HCT116 (cell line): ENCODE data around the gene C19orf38. TPM values are rescaled to one million over a fixed set of nuclear protein-coding genes. Genes with fewer than 3 reads are reported as not detected.
A peak's percentile ranks its signal among the peaks of the same experiment; 100 is the strongest.

Source experiments
- ATAC-seq: fragments of 200-7000 bp; cut with Tn5 transposase; 2 replicates; pipeline ENCODE4 v1.9.1; 2020; ENCODE audit warnings: mild to moderate bottlenecking, moderate library complexity
- BruUV-seq: library from RNA; stranded (reverse); fragments of 400-500 nt; replicated peaks from 2 replicates; lab custom pipeline; 2021; lab: Mats Ljungman, UMichigan
- CTCF ChIA-PET: fragments of 300-600 bp; sonication (Branson Sonifier 250); formaldehyde crosslinking; loops from one replicate; lab custom pipeline; 2021; ENCODE audit warnings: antibody characterized with exemption; lab: Charles Lee
- POLR2A ChIA-PET: fragments of 300-600, 350-600 bp; sonication (Branson Sonifier 250); formaldehyde crosslinking; loops from one replicate; lab custom pipeline; 2021; ENCODE audit warnings: antibody characterized with exemption; lab: Charles Lee
- RAD21 ChIA-PET, 2 experiments: fragments of 300-600 bp; sonication (Branson Sonifier 250); formaldehyde crosslinking; loops; one replicate each; lab custom pipeline; 2023; ENCODE audit warnings: low total read pairs in 2 of 2; ENCODE audit not compliant: uncharacterized antibody in 2 of 2, unreplicated experiment in 2 of 2, low non-redundant PET in 1 of 2; lab: Charles Lee
- DNase-seq: peaks from one replicate; pipeline ENCODE4 v3.0.0-alpha.2; 2010; ENCODE audit warnings: low read depth, low spot score
- H2AFZ ChIP-seq: fragments of 200-600 bp; shearing (Covaris generic), sonication (generic); 2 replicates; pipeline ENCODE4 v1.6.1; 2017; ENCODE audit warnings: low read depth, mixed run types, mixed read lengths, antibody characterized with exemption, low read length; ENCODE audit not compliant: poor library complexity, severe bottlenecking
- H3K27ac ChIP-seq: 2 replicates; pipeline ENCODE4 v1.5.1; 2012; ENCODE audit warnings: low read depth, low read length
- H3K27me3 ChIP-seq: fragments of 200-600 bp; sonication (generic); 2 replicates; pipeline ENCODE4 v1.6.1; 2016; ENCODE audit warnings: mixed run types, low read length, mixed read lengths; ENCODE audit not compliant: insufficient read depth
- H3K36me3 ChIP-seq, 2 experiments: fragments of 200-500 bp in 1 of 2; fragments of 200-600 bp in 1 of 2; sonication (Bioruptor generic) in 1 of 2; sonication (generic) in 1 of 2; 2 replicates each; pipeline versions ENCODE4 v1.5.1 to v1.6.1; 2014 to 2016; ENCODE audit warnings: low read length in 2 of 2, inconsistent platforms in 1 of 2, mixed read lengths in 1 of 2, mixed run types in 1 of 2; ENCODE audit not compliant: insufficient read depth in 2 of 2, control insufficient read depth in 1 of 2
- H3K4me1 ChIP-seq, 2 experiments: fragments of 200-600 bp in 1 of 2; sonication (generic) in 1 of 2; 2 replicates each; pipeline versions ENCODE4 v1.5.1 to v1.6.1; 2012 to 2017; ENCODE audit warnings: low read length in 2 of 2, inconsistent platforms in 1 of 2, mild to moderate bottlenecking in 1 of 2, mixed read lengths in 1 of 2, mixed run types in 1 of 2, moderate library complexity in 1 of 2; ENCODE audit not compliant: insufficient read depth in 2 of 2, control insufficient read depth in 1 of 2
- H3K4me2 ChIP-seq: fragments of 200-600 bp; sonication (generic); 2 replicates; pipeline ENCODE4 v1.6.1; 2017; ENCODE audit warnings: mixed run types, low read length, mixed read lengths
- H3K4me3 ChIP-seq, 2 experiments: fragments of 200-600 bp in 1 of 2; sonication (generic) in 1 of 2; replicated peaks in 1 of 2; 2 replicates each; pipeline ENCODE4 v1.5.1; 2011 to 2016; ENCODE audit warnings: low read length in 2 of 2, control low read depth in 1 of 2, low read depth in 1 of 2, mild to moderate bottlenecking in 1 of 2, mixed read lengths in 1 of 2, mixed run types in 1 of 2
- H3K79me2 ChIP-seq: fragments of 200-600 bp; sonication (generic); 2 replicates; pipeline ENCODE4 v1.6.1; 2017; ENCODE audit warnings: mild to moderate bottlenecking, mixed run types, low read length, moderate library complexity, mixed read lengths; ENCODE audit not compliant: insufficient read depth
- H3K9ac ChIP-seq: fragments of 200-600 bp; sonication (generic); 2 replicates; pipeline ENCODE4 v1.6.1; 2016; ENCODE audit warnings: low read length, mixed read lengths
- H3K9me2 ChIP-seq: fragments of 200-600 bp; sonication (generic), shearing (Covaris generic); 2 replicates; pipeline ENCODE4 v1.6.1; 2017; ENCODE audit warnings: mixed run types, mild to moderate bottlenecking, moderate library complexity; ENCODE audit not compliant: insufficient read depth
- H3K9me3 ChIP-seq, 2 experiments: fragments of 200-500 bp in 1 of 2; fragments of 200-600 bp in 1 of 2; sonication (Bioruptor generic) in 1 of 2; sonication (generic) in 1 of 2; 2 replicates each; pipeline ENCODE4 v1.6.1; 2014 to 2017; ENCODE audit warnings: low read length in 2 of 2, mixed read lengths in 2 of 2, inconsistent platforms in 1 of 2, low read depth in 1 of 2, mild to moderate bottlenecking in 1 of 2, mixed run types in 1 of 2, moderate library complexity in 1 of 2; ENCODE audit not compliant: control insufficient read depth in 1 of 2, insufficient read depth in 1 of 2
- H4K20me1 ChIP-seq: fragments of 200-600 bp; sonication (generic), shearing (Covaris generic); 2 replicates; pipeline ENCODE4 v1.6.1; 2017; ENCODE audit warnings: mixed run types, mild to moderate bottlenecking, moderate library complexity; ENCODE audit not compliant: insufficient read depth
- CEBPB ChIP-seq: IDR thresholded peaks from 2 replicates; pipeline ENCODE4 v1.6.1; 2012; ENCODE audit warnings: low read depth
- EZH2 ChIP-seq: fragments of 200-600 bp; sonication (generic); IDR thresholded peaks from 2 replicates; pipeline ENCODE4 v1.6.1; 2017; ENCODE audit warnings: antibody characterized with exemption, mixed run types
- JUND ChIP-seq: IDR thresholded peaks from 2 replicates; pipeline ENCODE4 v1.6.1; 2012
- POLR2A ChIP-seq: IDR thresholded peaks from 2 replicates; pipeline ENCODE4 v1.7.0; 2011; ENCODE audit warnings: borderline replicate concordance; ENCODE audit not compliant: insufficient read depth, insufficient read length; ENCODE audit errors: extremely low read depth
- RAD21 ChIP-seq: IDR thresholded peaks from 2 replicates; pipeline ENCODE4 v1.6.1; 2012; ENCODE audit warnings: low read depth, mild to moderate bottlenecking
- SP1 ChIP-seq: IDR thresholded peaks from 2 replicates; pipeline ENCODE4 v1.6.1; 2012; ENCODE audit warnings: low read depth
- YY1 ChIP-seq: IDR thresholded peaks from 2 replicates; pipeline ENCODE4 v1.6.1; 2011; ENCODE audit warnings: low read length, low read depth, moderate library complexity, mild to moderate bottlenecking; ENCODE audit not compliant: insufficient replicate concordance; ENCODE audit errors: extremely low read depth
- intact Hi-C: fragments of 100-400 bp; cut with micrococcal nuclease; formaldehyde crosslinking; loops from 2 replicates; pipeline ENCODE4 v1.10.0; 2022
- total RNA-seq: library from RNA; stranded (reverse); gene quantifications from one replicate; pipeline ENCODE4 v1.2.1, GENCODE V29; 2021; ENCODE audit not compliant: unreplicated experiment
- TF ChIP-seq, protein P1 (sequence below): IDR thresholded peaks from 2 replicates; pipeline ENCODE4 v1.6.1; 2012
- TF ChIP-seq, protein P2 (sequence below), 3 experiments: fragments of 200-600 bp in 1 of 3; sonication (generic) in 1 of 3; IDR thresholded peaks in 2 of 3; conservative IDR thresholded peaks in 1 of 3; 2 replicates each; pipeline ENCODE4 v1.5.1; 2012 to 2017; ENCODE audit warnings: low read depth in 2 of 3, low read length in 2 of 3, antibody characterized with exemption in 1 of 3, borderline replicate concordance in 1 of 3, control low read depth in 1 of 3, mild to moderate bottlenecking in 1 of 3, mixed read lengths in 1 of 3, mixed run types in 1 of 3, moderate library complexity in 1 of 3; ENCODE audit not compliant: insufficient read depth in 1 of 3
- TF ChIP-seq, protein P3 (sequence below): IDR thresholded peaks from 2 replicates; pipeline ENCODE4 v1.6.1; 2012

C19orf38 gene
- total RNA-seq, 1 experiment from 2014 or later, result 0.74 TPM

DNA sequence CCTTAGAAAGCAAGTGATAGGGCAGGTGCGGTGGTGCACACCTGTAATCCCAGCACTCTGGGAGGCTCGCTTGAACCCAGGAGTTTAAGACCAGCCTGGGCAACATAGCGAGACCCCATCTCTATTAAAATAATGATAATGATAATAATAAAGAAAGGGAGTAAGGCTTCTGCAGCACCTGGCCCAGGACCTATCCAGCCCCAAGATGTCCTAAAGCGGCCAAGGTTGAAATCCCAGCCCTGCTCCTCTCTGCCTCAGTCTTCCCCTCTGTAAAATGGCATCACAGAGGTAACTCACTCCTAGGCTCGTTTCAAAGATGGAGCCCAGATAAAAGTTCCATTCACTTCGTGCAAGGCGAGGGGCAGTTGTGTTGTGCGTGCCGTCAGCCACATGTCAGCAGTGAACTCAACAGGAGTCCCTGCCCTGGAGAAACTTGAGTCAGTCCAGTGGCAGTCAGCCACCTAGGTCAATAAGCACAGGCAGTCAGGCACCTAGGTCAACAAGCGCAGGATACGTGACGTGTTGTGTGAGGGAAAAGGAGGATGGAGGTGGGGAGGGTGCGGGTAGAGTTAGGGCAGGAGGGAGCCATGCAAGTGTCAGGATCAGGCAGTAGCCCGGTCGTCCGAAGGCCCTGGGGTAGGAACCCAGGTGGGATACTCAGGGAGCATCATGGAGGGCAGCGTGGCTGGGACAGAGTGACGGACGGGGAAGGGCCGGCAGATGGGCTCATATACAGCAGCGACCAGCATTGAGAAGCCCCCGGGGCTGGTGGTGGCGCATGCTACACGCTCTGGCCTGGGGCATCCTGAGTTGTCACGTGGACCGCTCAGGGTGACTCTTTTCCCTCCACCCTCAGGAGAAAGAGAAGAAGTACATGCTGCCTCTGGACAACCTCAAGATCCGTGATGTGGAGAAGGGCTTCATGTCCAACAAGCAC lies 28.8 kb upstream of the C19orf38 start:
- BruUV-seq, result no TSS peak
- H3K79me2 ChIP-seq, result no peaks in the 10 kb centered on the region
- POLR2A ChIA-PET, result no interaction called here
- H4K20me1 ChIP-seq, result no peaks in the 10 kb centered on the region
- H3K9ac ChIP-seq, result no peak overlapping the region
- peaks cover 8 to 15% of the 10 kb centered on the region in 2 experiments; a peak in 3 of 4 replicates for H3K36me3 ChIP-seq
- H3K27me3 ChIP-seq, result no peaks in the 10 kb centered on the region
- ATAC-seq, result no peak; the same call in 1 of the 2 replicates
- H3K4me1 ChIP-seq, result no peaks in the 10 kb centered on the region
- H3K9me2 ChIP-seq, result no peaks in the 10 kb centered on the region
- RAD21 ChIA-PET, result no interaction called here
- CTCF ChIA-PET, result no interaction called here
- H3K27ac ChIP-seq, result no peak overlapping the region
- DNase-seq, result no peak
- H3K9me3 ChIP-seq, result no peaks in the 10 kb centered on the region
- TF ChIP-seq EZH2, result no peak
- no peak for TF ChIP-seq SP1
- TF ChIP-seq, protein P1, sequence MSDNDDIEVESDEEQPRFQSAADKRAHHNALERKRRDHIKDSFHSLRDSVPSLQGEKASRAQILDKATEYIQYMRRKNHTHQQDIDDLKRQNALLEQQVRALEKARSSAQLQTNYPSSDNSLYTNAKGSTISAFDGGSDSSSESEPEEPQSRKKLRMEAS, result no peak
- no peak for TF ChIP-seq POLR2A
- no peak for TF ChIP-seq YY1
- TF ChIP-seq CEBPB, result no peak
- no peak overlapping the region for H3K4me3 ChIP-seq
- no peak overlapping the region for H3K4me2 ChIP-seq
- intact Hi-C loops, result no loop called here
- no peak overlapping the region for H2AFZ ChIP-seq

DNA sequence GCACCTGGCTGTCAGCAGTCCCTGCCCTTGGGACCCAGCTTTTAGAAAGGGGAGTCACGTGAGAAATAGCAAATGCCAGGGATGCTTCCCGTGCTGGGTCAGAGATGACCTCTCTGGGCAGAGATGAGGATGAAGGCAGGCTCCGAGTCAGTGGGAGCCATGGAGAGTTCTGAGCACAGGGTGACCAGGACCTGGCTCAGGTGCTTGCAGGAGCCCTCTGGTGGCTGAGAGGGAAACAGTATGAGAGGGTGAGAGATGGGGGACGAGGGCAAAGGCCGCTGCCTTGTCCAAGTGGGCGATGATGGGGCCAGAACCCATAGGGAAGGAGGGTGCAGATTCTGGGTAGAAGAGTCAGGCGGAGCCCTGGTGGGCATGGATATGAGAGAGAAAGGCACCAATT lies 28.0 kb upstream of the C19orf38 start:
- no peak overlapping the region for H2AFZ ChIP-seq
- no peaks in the 10 kb centered on the region for H3K9me3 ChIP-seq
- H3K27me3 ChIP-seq, result no peaks in the 10 kb centered on the region
- intact Hi-C loops, result no loop called here
- TF ChIP-seq, protein P2, sequence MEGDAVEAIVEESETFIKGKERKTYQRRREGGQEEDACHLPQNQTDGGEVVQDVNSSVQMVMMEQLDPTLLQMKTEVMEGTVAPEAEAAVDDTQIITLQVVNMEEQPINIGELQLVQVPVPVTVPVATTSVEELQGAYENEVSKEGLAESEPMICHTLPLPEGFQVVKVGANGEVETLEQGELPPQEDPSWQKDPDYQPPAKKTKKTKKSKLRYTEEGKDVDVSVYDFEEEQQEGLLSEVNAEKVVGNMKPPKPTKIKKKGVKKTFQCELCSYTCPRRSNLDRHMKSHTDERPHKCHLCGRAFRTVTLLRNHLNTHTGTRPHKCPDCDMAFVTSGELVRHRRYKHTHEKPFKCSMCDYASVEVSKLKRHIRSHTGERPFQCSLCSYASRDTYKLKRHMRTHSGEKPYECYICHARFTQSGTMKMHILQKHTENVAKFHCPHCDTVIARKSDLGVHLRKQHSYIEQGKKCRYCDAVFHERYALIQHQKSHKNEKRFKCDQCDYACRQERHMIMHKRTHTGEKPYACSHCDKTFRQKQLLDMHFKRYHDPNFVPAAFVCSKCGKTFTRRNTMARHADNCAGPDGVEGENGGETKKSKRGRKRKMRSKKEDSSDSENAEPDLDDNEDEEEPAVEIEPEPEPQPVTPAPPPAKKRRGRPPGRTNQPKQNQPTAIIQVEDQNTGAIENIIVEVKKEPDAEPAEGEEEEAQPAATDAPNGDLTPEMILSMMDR (IDR thresholded peaks at IDR 0.05 in 2 of 3, conservative IDR thresholded peaks at IDR 0.05 in 1 of 3; ENCODE audit: borderline replicate concordance in 1 of 3, insufficient read depth in 1 of 3, low read depth in 2 of 3, low read length in 2 of 3), result peak; percentile 28 to 55 (median 42); a peak in 4 of 6 replicates
- TF ChIP-seq RAD21, result peak; percentile 49; the same call in 1 of the 2 replicates
- no peak for TF ChIP-seq JUND
- TF ChIP-seq EZH2, result no peak
- TF ChIP-seq, protein P3, sequence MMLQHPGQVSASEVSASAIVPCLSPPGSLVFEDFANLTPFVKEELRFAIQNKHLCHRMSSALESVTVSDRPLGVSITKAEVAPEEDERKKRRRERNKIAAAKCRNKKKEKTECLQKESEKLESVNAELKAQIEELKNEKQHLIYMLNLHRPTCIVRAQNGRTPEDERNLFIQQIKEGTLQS, result no peak
- H3K27ac ChIP-seq, result no peak overlapping the region
- no peak overlapping the region for H3K4me3 ChIP-seq
- no peaks in the 10 kb centered on the region for H4K20me1 ChIP-seq
- CTCF ChIA-PET, result no interaction called here
- peak; percentile 79 for ATAC-seq
- no peak overlapping the region for H3K4me2 ChIP-seq
- DNase-seq, result no peak
- POLR2A ChIA-PET, result no interaction called here
- peaks cover 14 to 22% of the 10 kb centered on the region in 2 experiments for H3K36me3 ChIP-seq
- no peaks in the 10 kb centered on the region for H3K9me2 ChIP-seq
- H3K4me1 ChIP-seq, result no peaks in the 10 kb centered on the region
- H3K79me2 ChIP-seq, result no peaks in the 10 kb centered on the region
- BruUV-seq, result no TSS peak
- H3K9ac ChIP-seq, result no peak overlapping the region
- RAD21 ChIA-PET, result no interaction called here
